CD4-positive, alpha-beta T cell treated with Interleukin-6 at 100 ng/mL for 8 hours (primary cell): Measurements from ENCODE around the gene CENPU.
"Not testable (repeated sequence)": the region's sequence is repeated elsewhere in the genome, so short reads cannot be mapped to it uniquely, and the experiment has no call there.

ENCODE experiments used
- DNase-seq: peaks from one replicate; pipeline ENCODE4 v3.0.0-alpha.2; 2020; ENCODE audit warnings: mixed read lengths, low spot score

The CENPU gene

GRCh38 chr4:184733654-184734524, at the start of gene CENPU:
Gene CENPU, minus strand, starts transcription at chr4:184734096. Its CDS starts 34 bp downstream, at chr4:184734062.
- DNase-seq: peak; percentile 95

GRCh38 chr4:184782731-184783373, 49.0 kb upstream of the CENPU start:
- no peak for DNase-seq

- DNase-seq: not testable (repeated sequence)
These were observed 45.3 kb upstream of the CENPU start for GRCh38 chr4:184779160-184779559.

GRCh38 chr4:184778325-184778724, 44.4 kb upstream of the CENPU start:
- DNase-seq: no peak

- no peak for DNase-seq
These were observed 42.9 kb upstream of the CENPU start for GRCh38 chr4:184776821-184777220.

- no peak for DNase-seq
These were observed 42.1 kb upstream of the CENPU start for GRCh38 chr4:184775854-184776555.

- no peak for DNase-seq
These were observed 40.3 kb upstream of the CENPU start for GRCh38 chr4:184774152-184774551.

GRCh38 chr4:184771416-184771815, 37.5 kb upstream of the CENPU start:
- DNase-seq: no peak

GRCh38 chr4:184769141-184769765, 35.4 kb upstream of the CENPU start:
- no peak for DNase-seq

- no peak for DNase-seq
These were observed 34.4 kb upstream of the CENPU start for GRCh38 chr4:184768296-184768695.

- DNase-seq: no peak
These were observed 32.5 kb upstream of the CENPU start for GRCh38 chr4:184766446-184766845.

- DNase-seq: no peak
These were observed 31.8 kb upstream of the CENPU start for GRCh38 chr4:184765473-184766340.

GRCh38 chr4:184764601-184765000, 30.7 kb upstream of the CENPU start:
- DNase-seq: no peak

- DNase-seq: no peak
These were observed 29.4 kb upstream of the CENPU start for GRCh38 chr4:184763150-184763780.

GRCh38 chr4:184762100-184762499, 28.2 kb upstream of the CENPU start:
- peak; percentile 60 for DNase-seq

GRCh38 chr4:184760681-184761080, 26.8 kb upstream of the CENPU start:
- DNase-seq: no peak

GRCh38 chr4:184757810-184758209, 23.9 kb upstream of the CENPU start:
- no peak for DNase-seq

GRCh38 chr4:184756399-184756798, 22.5 kb upstream of the CENPU start:
- DNase-seq: no peak

GRCh38 chr4:184755278-184755677, 21.4 kb upstream of the CENPU start:
- no peak for DNase-seq

GRCh38 chr4:184752496-184753275, 18.8 kb upstream of the CENPU start:
- DNase-seq: no peak
